ENCODE measurements around the gene RNF224. TPM values are rescaled to one million over a fixed set of nuclear protein-coding genes. Genes with fewer than 3 reads are reported as not detected.

RNF224 gene
- total and polyA plus RNA-seq, 10 of the 15 experiments (the other 5 are each of a cell fraction or from before 2014, with no cell fraction given): not detected

GRCh38 chr9:137215196-137215986, 11.9 kb upstream of the RNF224 start:
- Histone ChIP-seq H3K27me3 (replicated peaks in 1 of 2; ENCODE audit: control insufficient read depth in 2 of 2, insufficient read depth in 2 of 2, low read length in 1 of 2) (no peaks in the 10 kb centered on the region), H3K4me1 (ENCODE audit: control insufficient read depth, insufficient read depth, low read length) (no peaks in the 10 kb centered on the region), H2AFZ (ENCODE audit: control insufficient read depth, low read depth, low read length) (no peak overlapping the region), H3K4me2 (ENCODE audit: control insufficient read depth, insufficient read depth) (no peak overlapping the region), H3K79me2 (ENCODE audit: control insufficient read depth, insufficient read depth, low read length) (no peaks in the 10 kb centered on the region), H4K20me1 (ENCODE audit: control insufficient read depth, insufficient read depth) (no peaks in the 10 kb centered on the region), H3K36me3 (ENCODE audit: control insufficient read depth in 2 of 2, insufficient read depth in 2 of 2, low read length in 1 of 2) (peaks cover 0 to 2% of the 10 kb centered on the region in 2 experiments; a peak in 3 of 4 replicates), H3K9me3 (replicated peaks; ENCODE audit: control insufficient read depth, insufficient read depth, low read length) (no peaks in the 10 kb centered on the region), H3K27ac (ENCODE audit: control insufficient read depth, insufficient read depth) (no peak overlapping the region), H3K9ac (ENCODE audit: control insufficient read depth, insufficient read depth, low read length) (no peak overlapping the region), H3K4me3 (no peak overlapping the region)
- DNase-seq (ENCODE audit: low read depth, low spot score) (no peak), FAIRE-seq (no peak), ATAC-seq (no peak)
- in situ Hi-C loops (cut with MboI): no loop called here
- BruUV-seq (replicated peaks): no TSS peak
- ChIA-PET RAD21 (ENCODE audit: unreplicated experiment) (no interaction called here), CTCF (no interaction called here), POLR2A (interaction anchor here (1.2 kb wide), 1 partner anchor 15 kb away, joined by 4 read pairs; the partner anchor contains the start of gene TPRN), SMC1A (ENCODE audit: uncharacterized antibody, unreplicated experiment) (no interaction called here)
- 85% methylated on average over 20 of the region's 22 CpGs for WGBS (ENCODE audit: insufficient coverage, insufficient replicate concordance, low lambda C conversion rate, missing lambda C conversion rate)
- intact Hi-C loops (cut with micrococcal nuclease; ENCODE audit: unreplicated experiment): no loop called here
- TF ChIP-seq E4F1 (IDR thresholded peaks at IDR 0.05; ENCODE audit: borderline replicate concordance, partially characterized antibody): no peak
- no peak for TF ChIP-seq EZH2 (IDR thresholded peaks at IDR 0.05; ENCODE audit: borderline replicate concordance, control insufficient read depth, low read depth, low read length)

Data from GM12878 (cell line).